HG03442 (cell line): ENCODE results near the gene TCAP.

Experiments used
- ATAC-seq: cut with Tn5 transposase; IDR thresholded peaks from one replicate; pipeline ENCODE4 v1.9.1; 2021; ENCODE audit warnings: mild to moderate bottlenecking, moderate library complexity; ENCODE audit not compliant: unreplicated experiment

The TCAP gene

GRCh38 chr17:39628655-39629493, 36.3 kb upstream of the TCAP start:
- ATAC-seq = no peak

- ATAC-seq = no peak
These were observed 35.7 kb upstream of the TCAP start for GRCh38 chr17:39629494-39629880.

- no peak for ATAC-seq
These were observed 35.3 kb upstream of the TCAP start for GRCh38 chr17:39629898-39630297.

GRCh38 chr17:39631403-39631802, 33.7 kb upstream of the TCAP start:
- ATAC-seq = no peak

GRCh38 chr17:39632153-39632941, 32.8 kb upstream of the TCAP start:
- ATAC-seq = no peak

GRCh38 chr17:39633570-39634183, 31.5 kb upstream of the TCAP start:
- no peak for ATAC-seq

GRCh38 chr17:39634384-39634871, 30.7 kb upstream of the TCAP start:
- no peak for ATAC-seq

- no peak for ATAC-seq
These were observed 29.5 kb upstream of the TCAP start for GRCh38 chr17:39635614-39636176.

- no peak for ATAC-seq
These were observed 28.6 kb upstream of the TCAP start for GRCh38 chr17:39636587-39636926.

GRCh38 chr17:39636927-39637736, 28.0 kb upstream of the TCAP start, which contains the start of gene STARD3:
STARD3 (plus strand) TSS chr17:39637144; CDS start chr17:39653532, 16,388 bp downstream.
- peak; percentile 71 for ATAC-seq

GRCh38 chr17:39638317-39638716, 26.8 kb upstream of the TCAP start:
- ATAC-seq = no peak

- ATAC-seq = no peak
These were observed 26.1 kb upstream of the TCAP start for GRCh38 chr17:39639043-39639442.

GRCh38 chr17:39639566-39640458, 25.3 kb upstream of the TCAP start:
- ATAC-seq = no peak

- no peak for ATAC-seq
These were observed 24.5 kb upstream of the TCAP start for GRCh38 chr17:39640591-39641031.

GRCh38 chr17:39641097-39641496, 24.1 kb upstream of the TCAP start:
- no peak for ATAC-seq

GRCh38 chr17:39641883-39642282, 23.3 kb upstream of the TCAP start:
- ATAC-seq = no peak

- ATAC-seq = no peak
These were observed 22.7 kb upstream of the TCAP start for GRCh38 chr17:39642291-39643074.

- ATAC-seq = no peak
These were observed 21.9 kb upstream of the TCAP start for GRCh38 chr17:39643271-39643670.
